GM18907 (cell line): ENCODE data around the gene PCSK7.
"Not testable (repeated sequence)": the region's sequence is repeated elsewhere in the genome, so short reads cannot be mapped to it uniquely, and the experiment has no call there.

Source experiments
- ATAC-seq: cut with Tn5 transposase; IDR thresholded peaks from one replicate; pipeline ENCODE4 v1.9.1; 2021; ENCODE audit warnings: mild to moderate bottlenecking, moderate library complexity; ENCODE audit not compliant: unreplicated experiment

PCSK7 gene

DNA sequence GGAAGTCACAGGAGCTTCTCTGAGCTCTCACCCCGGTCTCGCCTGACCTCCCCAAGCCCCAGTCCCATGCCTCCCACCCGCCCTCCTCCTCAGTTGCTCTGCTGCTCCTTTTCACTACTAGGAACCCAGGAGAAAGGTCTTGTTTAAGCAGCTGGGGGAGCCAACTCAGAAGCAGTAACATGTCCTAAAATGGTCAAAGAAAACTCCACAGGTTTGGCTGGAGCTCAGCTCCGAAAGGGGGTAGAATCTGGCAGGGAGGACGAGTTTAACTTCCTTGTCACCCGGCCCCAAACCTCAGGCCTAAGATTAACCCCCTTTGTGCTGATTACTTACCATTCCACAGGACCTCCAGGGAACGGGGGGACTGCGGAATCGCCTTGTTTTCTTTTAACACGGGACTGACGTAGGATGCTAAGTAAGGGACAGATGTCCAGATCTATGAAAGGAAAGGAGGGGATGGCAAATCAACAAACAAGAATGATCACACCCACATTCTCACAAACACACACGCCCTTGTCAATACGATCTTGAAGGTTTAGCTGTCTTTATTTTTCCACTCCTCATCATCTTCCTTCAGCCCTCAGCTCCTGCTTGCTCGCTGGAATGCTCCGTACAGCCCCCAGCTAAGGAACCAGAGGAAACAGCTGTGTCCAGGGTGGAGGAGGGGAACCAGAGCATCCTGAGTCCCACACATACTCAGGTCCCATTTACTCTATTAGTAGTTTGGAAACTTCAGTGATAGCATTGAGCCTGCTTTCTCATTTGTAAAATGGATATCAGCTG is 13.5 kb downstream of the PCSK7 start:
- ATAC-seq = no peak

DNA sequence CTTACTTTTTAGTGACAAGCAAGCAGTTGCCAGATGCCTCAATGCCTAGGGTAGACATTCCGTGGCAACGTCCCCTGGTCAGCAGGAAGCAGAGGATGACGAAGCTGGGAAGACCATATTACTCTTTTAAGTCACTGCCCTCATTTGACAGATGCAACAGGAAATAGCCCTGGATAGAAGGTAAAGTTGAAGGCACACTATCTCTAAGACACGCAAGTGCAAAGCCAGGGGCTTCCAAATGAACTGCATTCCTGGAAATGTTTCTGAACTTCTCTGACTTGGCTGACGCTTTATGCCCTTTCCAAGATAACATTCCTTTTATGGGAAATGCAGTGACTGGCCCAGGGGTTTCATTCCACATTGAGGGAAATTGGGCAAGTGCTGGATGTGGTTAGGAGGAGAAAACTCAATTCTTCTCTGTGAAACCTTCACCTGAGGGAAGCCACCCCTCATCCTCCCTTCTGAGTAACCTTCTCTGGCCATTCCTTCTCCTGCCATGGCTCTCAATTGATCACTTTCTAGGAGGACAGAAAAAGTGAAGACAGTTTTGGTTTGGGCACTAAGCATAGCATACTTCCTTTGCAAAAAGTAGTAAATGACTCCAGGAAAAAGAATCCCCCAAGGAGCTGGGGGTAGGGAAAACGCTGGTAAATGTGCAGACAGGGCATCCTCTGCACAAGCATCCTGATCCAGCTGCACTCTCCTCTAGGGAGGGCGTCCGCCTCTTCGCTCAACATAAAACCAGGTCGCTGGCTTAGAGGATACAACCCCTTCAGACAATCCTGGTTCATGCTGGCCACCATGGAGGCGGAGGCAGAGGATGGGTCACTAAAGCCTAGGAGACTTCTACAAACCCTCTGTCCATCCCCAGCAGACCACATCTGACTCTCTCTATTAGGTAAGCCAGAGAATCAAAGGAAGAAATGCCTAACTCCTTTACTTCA is 14.5 kb downstream of the PCSK7 start:
- no peak for ATAC-seq

DNA sequence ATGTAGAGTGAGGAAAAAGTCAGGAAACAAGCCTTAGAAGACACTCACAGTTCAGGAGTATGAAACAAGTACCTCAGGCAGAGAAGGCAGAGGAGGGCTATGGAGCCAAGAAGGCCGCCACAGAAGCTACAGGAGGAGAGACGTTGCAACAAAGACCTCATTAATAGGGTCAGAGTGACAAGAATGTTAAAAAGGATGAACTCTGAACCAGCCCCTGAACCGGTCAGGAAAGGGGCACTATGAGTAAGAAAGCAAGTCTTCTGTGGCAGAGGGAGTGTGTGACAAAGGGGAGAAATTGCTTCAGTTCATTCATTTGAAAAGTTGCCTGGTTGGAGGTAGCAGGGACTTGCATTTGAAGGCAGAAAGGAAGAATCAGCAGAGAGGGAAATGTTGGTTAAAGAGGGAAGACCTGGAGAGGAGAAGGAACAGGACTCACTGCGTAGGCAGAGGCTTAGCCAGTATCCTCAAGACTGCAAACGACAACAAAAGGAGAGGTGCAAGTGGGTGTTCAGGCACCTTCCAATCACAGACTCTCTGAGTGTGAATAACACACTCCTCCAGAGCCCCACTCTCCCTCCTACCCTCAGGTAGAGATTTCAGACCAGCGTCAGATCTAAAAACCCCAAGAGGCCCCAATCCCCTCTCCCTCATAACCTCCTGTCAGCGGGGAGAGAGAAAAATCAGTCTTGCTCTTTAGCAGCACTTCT is 17.3 kb downstream of the PCSK7 start:
- no peak for ATAC-seq

DNA sequence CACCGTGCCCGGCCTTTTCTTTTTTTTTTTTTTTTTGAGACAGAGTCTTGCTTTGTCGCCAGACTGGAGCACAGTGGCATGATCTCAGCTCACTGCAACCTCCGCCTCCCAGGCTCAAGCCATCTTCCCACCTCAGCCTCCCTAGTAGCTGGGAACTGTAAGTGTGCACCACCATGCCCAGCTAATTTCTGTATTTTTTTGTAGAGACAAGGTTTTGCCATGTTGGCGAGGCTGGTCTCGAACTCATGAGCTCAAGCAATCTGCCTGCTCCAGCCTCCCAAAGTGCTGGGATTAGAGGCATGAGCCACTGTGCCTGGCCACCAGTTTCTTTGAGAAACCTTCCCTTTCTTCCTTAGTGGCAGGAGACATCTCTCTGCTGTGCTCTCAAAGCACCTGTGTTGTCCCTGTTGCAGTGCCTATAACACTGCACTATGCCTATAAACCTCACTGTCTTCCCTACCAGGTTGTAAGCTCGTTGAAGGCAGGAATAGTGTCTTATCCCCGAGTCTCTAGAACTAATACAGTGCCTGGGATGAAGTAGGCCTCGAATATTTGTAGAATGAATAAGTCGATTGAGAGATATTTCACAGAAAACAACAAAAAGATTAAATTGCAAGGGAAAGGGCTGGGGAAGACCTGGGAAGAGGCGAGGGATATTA is 19.0 kb downstream of the PCSK7 start:
- no peak for ATAC-seq

DNA sequence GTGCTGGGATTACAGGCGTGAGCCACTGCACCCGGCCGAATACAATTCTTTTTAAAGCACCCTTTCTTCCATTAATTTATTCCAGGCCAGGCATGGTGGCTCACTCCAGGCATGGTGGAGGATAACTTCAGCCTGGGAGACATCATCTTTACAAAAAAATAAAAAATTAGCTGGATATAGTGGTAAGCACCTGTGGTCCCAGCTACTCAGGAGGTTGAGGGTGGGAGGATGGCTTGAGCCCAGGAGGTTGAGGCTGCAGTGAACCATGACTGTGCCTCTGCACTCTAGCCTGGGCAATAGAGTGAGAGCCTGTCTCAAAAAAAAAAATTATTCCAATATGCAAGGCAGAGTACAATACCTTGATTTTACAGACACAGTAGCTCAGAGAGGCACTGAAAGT is 21.3 kb downstream of the PCSK7 start:
- no peak for ATAC-seq

DNA sequence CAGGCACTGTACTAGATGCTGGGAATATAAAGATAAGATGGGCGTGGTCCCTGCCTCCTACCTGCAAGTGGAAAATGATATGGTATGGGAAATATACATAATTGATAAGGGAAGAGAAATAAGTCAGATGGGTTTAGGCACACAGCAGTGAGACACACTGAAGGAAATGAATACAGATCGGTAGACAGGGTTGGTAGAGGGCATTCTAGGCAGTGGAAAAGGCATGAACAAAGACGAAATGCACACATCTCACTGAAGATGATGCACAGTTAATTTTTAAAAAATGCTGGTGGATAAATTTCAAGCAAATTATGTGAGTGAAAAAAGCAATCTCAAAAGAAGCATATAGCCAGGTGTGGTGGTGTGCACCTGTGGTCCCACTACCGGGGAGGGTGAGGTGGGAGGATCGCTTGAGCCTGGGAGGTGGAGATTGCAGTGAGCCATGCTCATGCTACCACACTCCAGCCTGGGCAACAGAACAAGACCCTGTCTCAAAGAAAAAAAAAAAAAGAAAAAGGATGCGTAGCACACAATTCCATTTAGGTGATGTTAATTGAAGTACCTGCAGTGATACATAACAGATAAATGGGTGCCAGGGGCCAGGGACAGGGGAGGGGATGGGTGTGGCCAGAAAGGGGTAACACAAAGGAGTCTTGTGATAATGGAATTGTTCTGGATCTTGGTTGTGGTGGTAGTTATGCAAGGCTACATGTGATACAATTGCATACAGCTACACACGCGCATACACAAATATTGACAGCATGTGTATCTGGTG is 22.3 kb downstream of the PCSK7 start:
- ATAC-seq = not testable (repeated sequence)

DNA sequence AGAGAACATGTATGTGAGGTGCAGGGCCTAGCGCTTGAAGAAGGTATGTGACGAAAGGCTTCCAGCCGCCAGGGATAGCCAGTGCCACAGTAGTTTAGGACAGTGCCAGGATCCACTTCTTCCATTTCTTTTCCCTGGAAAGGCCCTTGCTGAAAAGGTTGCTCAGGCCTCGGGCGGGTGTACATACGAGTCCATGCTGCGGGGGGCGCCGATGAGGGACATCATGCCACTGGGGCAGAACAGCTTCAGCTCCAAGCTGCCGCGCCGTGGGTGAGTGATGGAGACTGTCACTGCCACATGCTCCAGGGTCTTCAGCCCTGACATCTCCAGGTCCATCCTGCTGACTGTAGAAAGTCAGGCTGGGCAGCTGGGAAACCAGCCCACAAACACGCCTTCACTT is 23.2 kb downstream of the PCSK7 start:
- ATAC-seq = not testable (repeated sequence)

DNA sequence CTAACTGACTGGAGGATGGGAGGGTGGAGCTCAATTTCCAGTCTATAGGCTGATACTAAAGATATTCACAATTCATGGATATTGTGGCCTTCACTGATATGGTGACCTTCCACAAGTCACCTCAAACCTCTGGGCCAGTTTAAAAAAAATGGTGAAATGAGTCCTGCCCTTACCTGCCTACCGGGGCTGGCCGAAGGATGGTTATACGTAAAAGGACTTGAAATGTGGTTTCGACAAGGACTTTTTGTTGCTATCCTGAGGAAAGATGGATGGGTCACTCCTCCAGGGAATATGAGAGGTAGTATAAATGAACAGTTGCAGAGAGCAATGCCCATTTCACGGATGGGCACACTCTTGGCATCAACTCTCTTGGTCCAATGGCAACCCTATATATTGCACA is 24.4 kb downstream of the PCSK7 start:
- ATAC-seq = not testable (repeated sequence)

DNA sequence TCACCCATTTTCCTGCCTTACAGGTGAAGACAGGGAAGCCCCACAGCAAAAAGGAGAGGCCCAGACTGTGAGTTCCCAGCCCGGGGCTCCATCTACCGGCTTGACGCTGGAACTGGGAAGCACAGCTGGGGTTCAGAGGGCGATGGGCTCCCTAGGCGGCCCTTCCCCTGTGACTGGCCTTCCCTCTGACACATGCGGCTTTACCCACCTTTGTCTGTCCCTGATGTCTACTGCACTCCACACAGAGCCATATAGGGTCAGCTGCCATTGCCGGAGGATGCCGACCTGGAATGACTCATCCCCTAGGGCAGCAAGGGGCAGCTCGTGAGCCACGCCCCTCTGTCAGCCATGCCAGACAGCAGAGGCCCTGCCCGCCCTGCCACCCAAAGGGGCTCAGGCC is 25.0 kb downstream of the PCSK7 start:
- not testable (repeated sequence) for ATAC-seq

DNA sequence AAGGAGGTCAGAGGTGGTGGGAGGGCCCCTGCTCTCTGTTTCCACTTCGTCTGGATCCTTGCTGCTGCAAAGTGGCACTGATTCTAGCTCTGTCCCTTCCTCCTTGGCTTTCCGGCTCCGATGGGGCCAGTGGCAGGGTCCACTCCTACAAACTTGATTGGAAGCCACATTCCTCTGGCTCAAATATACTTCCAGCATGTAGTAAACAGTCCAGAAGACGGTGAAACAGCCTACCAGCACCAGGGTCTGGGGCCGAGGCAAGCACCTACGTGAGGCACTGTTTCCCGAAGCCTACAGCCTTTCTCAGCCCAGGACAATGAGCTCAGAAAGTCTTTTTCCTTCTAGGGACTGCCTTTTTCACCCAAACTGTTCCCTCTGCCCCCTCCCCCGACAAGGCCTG is 25.8 kb downstream of the PCSK7 start:
- ATAC-seq = not testable (repeated sequence)

DNA sequence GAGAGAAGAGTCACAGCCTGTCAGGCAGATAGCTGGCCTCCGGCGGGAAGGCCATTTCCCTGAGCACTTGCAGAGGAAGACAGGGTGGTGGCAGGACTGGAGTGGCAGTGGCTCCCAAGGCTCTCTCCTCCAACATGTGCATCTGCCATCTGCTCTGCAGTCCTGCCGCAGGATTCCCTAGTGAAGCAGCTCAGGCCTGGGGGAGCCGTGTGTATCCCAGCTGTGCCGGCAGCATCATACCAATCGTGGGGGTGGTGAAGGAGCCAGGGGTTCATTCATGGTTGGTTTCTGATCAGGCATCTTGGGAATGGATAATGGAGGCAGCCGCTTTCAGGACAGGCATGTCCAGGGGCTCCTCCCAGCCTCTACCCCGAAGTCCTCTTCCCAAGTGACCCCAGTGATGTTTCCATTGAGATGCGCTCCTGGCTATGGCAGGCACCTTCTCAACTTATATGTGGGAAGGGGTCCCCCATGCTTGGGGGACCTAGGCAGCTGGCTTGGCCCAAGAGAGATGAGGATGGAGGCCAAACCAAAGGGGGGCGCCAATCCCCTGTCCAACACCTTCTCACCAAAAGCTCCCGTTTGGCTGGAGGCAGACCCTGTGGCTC is 26.6 kb downstream of the PCSK7 start:
- no peak for ATAC-seq

DNA sequence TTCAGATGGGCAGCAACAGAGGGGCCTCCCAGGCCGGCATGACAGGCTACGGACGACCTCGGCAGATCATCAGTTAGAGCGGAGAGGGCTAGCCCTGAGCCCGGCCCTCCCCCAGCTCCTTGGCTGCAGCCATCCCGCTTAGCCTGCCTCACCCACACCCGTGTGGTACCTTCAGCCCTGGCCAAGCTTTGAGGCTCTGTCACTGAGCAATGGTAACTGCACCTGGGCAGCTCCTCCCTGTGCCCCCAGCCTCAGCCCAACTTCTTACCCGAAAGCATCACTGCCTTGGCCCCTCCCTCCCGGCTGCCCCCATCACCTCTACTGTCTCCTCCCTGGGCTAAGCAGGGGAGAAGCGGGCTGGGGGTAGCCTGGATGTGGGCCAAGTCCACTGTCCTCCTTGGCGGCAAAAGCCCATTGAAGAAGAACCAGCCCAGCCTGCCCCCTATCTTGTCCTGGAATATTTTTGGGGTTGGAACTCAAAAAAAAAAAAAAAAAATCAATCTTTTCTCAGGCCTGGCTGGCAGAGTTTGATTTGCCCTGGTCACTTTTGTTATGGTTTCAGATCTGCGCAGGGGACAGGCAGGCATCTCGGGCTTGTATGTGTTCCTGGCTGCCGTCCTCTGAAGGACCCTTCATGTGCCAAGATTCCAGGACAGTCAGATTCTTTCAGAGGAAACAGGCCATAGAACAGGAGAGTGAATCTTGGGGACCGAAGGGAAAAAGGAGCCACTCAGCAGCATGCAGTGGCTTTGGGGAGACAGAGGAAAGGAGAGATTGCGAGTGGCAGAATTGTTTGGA is 27.4 kb downstream of the PCSK7 start:
- no peak for ATAC-seq

DNA sequence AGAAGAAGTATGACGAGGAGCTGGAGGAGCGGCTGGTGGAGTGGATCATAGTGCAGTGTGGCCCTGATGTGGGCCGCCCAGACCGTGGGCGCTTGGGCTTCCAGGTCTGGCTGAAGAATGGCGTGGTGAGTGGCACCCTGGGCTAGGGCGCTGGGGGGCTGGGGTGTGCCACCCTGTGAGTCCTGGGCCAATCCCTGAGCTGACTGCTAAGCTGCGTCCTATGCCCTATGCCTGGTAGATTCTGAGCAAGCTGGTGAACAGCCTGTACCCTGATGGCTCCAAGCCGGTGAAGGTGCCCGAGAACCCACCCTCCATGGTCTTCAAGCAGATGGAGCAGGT is 28.8 kb downstream of the PCSK7 start:
- no peak for ATAC-seq

DNA sequence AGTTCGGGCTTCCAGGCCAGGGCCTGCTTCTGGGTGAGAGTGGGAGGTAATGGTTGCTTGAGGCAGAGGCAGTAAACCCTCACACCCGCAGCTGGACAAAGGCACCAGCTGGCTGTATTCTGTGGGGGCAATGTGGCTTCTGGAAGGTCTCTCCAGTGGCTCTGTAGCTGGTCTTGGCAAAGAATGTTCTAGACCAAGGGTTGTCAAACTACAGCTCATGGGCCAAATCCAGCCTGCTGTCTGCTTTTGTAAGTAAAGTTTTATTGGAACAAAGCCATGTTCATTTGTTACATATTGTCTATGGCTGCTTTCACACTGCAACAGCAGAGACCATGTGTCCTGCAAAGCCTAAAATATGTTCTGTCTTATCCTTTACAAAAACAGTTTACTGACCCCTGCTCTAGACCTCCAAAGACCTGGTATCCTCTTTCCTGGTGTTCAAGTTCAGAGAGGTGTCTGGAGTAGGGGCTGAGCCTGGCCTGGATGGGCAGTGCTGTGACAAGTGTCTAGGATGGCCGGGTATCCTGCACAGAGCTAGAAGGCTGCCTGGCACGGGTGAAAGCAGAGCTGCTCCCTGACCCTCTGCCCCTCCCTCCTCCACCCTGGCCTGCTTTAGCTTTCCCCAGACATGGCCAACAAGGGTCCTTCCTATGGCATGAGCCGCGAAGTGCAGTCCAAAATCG is 29.3 kb downstream of the PCSK7 start:
- ATAC-seq = no peak

DNA sequence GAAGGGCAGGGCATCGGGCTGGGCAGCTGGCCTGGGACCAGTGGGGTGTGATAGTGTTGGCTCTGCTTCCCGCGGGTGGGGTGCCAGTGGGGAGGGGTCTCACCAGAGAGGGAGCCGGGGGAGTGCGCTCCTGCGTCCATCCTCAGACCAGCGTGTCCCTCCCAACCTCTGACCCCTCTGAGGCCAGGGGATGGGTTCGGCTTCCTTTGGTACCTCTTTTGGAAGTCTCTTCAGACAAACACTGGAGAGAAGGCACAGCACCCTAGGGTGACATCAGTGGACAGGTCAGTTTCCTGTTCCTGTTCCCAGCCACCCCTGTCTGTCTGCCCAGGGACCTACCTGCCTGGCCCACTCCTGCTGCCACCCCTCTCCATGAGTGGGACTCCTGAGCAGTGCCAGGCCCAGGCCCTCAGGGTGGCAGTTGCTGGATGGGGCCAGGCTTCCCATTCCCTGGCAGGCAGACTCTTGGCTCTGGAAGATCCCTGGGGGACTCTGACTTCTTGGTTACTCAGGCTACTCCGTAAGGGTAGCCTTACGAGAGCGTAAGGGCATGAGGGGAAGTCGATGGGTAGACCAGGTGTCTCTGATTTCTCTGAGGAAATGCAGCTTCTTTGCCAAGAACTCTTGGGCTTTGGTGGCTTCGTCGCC is 30.1 kb downstream of the PCSK7 start:
- no peak for ATAC-seq

DNA sequence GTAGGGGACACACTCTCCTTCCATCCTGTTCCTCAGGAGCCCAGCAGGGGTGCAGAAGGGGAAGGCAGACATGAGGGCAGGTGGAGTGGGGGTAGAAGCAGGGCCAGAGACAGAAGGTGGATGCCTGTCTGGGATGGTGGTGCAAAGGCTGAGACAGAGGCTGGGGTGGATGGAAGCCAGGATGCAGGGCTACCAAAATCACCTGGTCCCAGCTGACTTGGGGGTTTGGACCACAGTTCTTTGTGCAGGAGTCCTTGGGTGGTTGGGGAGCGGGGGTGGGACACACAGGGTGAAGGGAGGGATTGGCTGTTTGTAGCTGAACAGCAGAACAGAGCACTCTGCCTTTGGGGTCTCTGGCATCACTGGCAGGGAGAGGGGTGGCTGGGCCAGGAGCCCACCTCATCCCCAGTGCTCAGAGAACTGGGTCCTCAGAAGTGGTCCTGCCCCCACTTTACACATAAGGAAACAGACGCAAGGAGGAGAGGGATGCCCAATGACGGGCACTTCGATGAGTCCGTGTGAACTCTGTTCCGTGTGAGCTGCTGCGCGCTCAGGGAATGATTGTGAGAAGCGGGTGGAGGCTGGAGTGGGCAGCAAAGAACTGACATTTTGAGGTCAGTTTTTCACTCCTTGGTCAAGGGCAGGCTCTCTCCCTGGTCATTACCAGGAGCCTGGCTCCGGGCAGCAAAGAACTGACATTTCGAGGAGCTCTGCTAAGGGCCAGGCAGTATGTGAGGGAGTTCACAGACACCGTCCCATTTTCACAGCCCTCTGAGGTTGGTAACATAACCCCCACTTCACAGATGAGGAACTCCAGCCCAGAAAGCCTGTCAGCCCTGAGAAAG is 30.8 kb downstream of the PCSK7 start:
- ATAC-seq = no peak
